IPS-15b (cell line): ENCODE measurements around the gene ATG9A.

Experiments
- H3K27me3 ChIP-seq: one replicate; pipeline ENCODE4 v1.6.1; 2013; ENCODE audit warnings: low read length; ENCODE audit not compliant: control insufficient read depth, insufficient read depth
- H3K36me3 ChIP-seq: one replicate; pipeline ENCODE4 v1.6.1; 2013; ENCODE audit warnings: low read length; ENCODE audit not compliant: control insufficient read depth, insufficient read depth
- H3K4me1 ChIP-seq: one replicate; pipeline ENCODE4 v1.6.1; 2013; ENCODE audit warnings: mild to moderate bottlenecking, low read length; ENCODE audit not compliant: control insufficient read depth, insufficient read depth
- H3K4me3 ChIP-seq: one replicate; pipeline ENCODE4 v1.5.1; 2013; ENCODE audit warnings: low read depth, low read length
- H3K9ac ChIP-seq: one replicate; pipeline ENCODE4 v1.6.1; 2013; ENCODE audit warnings: low read depth, mild to moderate bottlenecking, low read length
- H3K9me3 ChIP-seq: one replicate; pipeline ENCODE4 v1.6.1; 2013; ENCODE audit warnings: mild to moderate bottlenecking, low read length; ENCODE audit not compliant: control insufficient read depth, insufficient read depth

The ATG9A gene

GRCh38 chr2:219176818-219177551 is 52.5 kb downstream of the ATG9A start, which contains the start of gene CNPPD1:
TSS of gene CNPPD1 (minus strand) at chr2:219176925. CDS start at chr2:219176828, 97 bp downstream.
- Histone ChIP-seq H3K36me3 (peaks cover 25% of the 10 kb centered on the region), H3K9ac (peak within 1 kb of the TSS; percentile 38), H3K27me3 (no peaks in the 10 kb centered on the region), H3K9me3 (no peaks in the 10 kb centered on the region), H3K4me1 (no peaks in the 10 kb centered on the region), H3K4me3 (peak within 1 kb of the TSS; percentile 83)

GRCh38 chr2:219175928-219176817 is 53.3 kb downstream of the ATG9A start:
- H3K9me3 ChIP-seq = no peaks in the 10 kb centered on the region
- H3K36me3 ChIP-seq = peaks cover 17% of the 10 kb centered on the region
- no peaks in the 10 kb centered on the region for H3K27me3 ChIP-seq
- peak overlapping the region; percentile 83 for H3K4me3 ChIP-seq
- H3K9ac ChIP-seq = peak overlapping the region; percentile 27
- no peaks in the 10 kb centered on the region for H3K4me1 ChIP-seq

GRCh38 chr2:219175486-219175885 is 54.0 kb downstream of the ATG9A start:
- Histone ChIP-seq H3K4me1 (no peaks in the 10 kb centered on the region), H3K9ac (no peak overlapping the region), H3K27me3 (no peaks in the 10 kb centered on the region), H3K9me3 (no peaks in the 10 kb centered on the region), H3K4me3 (peak overlapping the region; percentile 83), H3K36me3 (peaks cover 11% of the 10 kb centered on the region)

GRCh38 chr2:219174801-219175200 is 54.6 kb downstream of the ATG9A start:
- no peaks in the 10 kb centered on the region for H3K27me3 ChIP-seq
- no peak overlapping the region for H3K4me3 ChIP-seq
- H3K9me3 ChIP-seq = no peaks in the 10 kb centered on the region
- peaks cover 5% of the 10 kb centered on the region for H3K36me3 ChIP-seq
- H3K9ac ChIP-seq = no peak overlapping the region
- H3K4me1 ChIP-seq = no peaks in the 10 kb centered on the region

GRCh38 chr2:219174146-219174545 is 55.3 kb downstream of the ATG9A start:
- Histone ChIP-seq H3K9ac (no peak overlapping the region), H3K36me3 (peaks cover 5% of the 10 kb centered on the region), H3K4me3 (no peak overlapping the region), H3K9me3 (no peaks in the 10 kb centered on the region), H3K27me3 (peaks cover 2% of the 10 kb centered on the region), H3K4me1 (no peaks in the 10 kb centered on the region)

GRCh38 chr2:219173176-219173575 is 56.3 kb downstream of the ATG9A start:
- Histone ChIP-seq H3K9ac (no peak overlapping the region), H3K36me3 (peaks cover 5% of the 10 kb centered on the region), H3K27me3 (peaks cover 2% of the 10 kb centered on the region), H3K4me3 (no peak overlapping the region), H3K4me1 (no peaks in the 10 kb centered on the region), H3K9me3 (no peaks in the 10 kb centered on the region)

- Histone ChIP-seq H3K4me1 (no peaks in the 10 kb centered on the region), H3K4me3 (no peak overlapping the region), H3K27me3 (peaks cover 2% of the 10 kb centered on the region)
Observed at GRCh38 chr2:219172231-219173154, 56.9 kb downstream of the ATG9A start.

GRCh38 chr2:219171231-219171651 is 58.2 kb downstream of the ATG9A start:
- no peaks in the 10 kb centered on the region for H3K9me3 ChIP-seq
- peaks cover 5% of the 10 kb centered on the region for H3K36me3 ChIP-seq
- H3K4me1 ChIP-seq = no peaks in the 10 kb centered on the region
- H3K4me3 ChIP-seq = no peak overlapping the region
- H3K27me3 ChIP-seq = peaks cover 2% of the 10 kb centered on the region
- H3K9ac ChIP-seq = no peak overlapping the region

More at GRCh38 chr2:219172231-219173154, 56.9 kb downstream of the ATG9A start:
- H3K36me3 ChIP-seq = peaks cover 5% of the 10 kb centered on the region
- no peak overlapping the region for H3K9ac ChIP-seq
- H3K9me3 ChIP-seq = no peaks in the 10 kb centered on the region

- no peak within 1 kb of the TSS for H3K9ac ChIP-seq
- no peaks in the 10 kb centered on the region for H3K9me3 ChIP-seq
- peaks cover 2% of the 10 kb centered on the region for H3K27me3 ChIP-seq
- peaks cover 5% of the 10 kb centered on the region for H3K36me3 ChIP-seq
- no peak within 1 kb of the TSS for H3K4me3 ChIP-seq
- H3K4me1 ChIP-seq = no peaks in the 10 kb centered on the region
Observed at GRCh38 chr2:219169930-219170654, 59.3 kb downstream of the ATG9A start, which contains the start of gene SLC23A3. TSS of gene SLC23A3 (minus strand) at chr2:219170029. CDS start at chr2:219169984, 45 bp downstream.
